22Rv1 (cell line): ENCODE measurements around the gene FANK1.

Experiments used
- CTCF ChIP-seq: fragments of 450-650 bp; IDR thresholded peaks from 2 replicates; pipeline ENCODE4 v1.5.1; 2017; ENCODE audit warnings: mild to moderate bottlenecking
- ZFX ChIP-seq: fragments of 450-650 bp; IDR thresholded peaks from 2 replicates; pipeline ENCODE4 v1.6.1; 2017; ENCODE audit warnings: antibody characterized with exemption, borderline replicate concordance

- TF ChIP-seq CTCF, result no peak
- TF ChIP-seq ZFX, result no peak
These were observed 110.5 kb downstream of the FANK1 start for GRCh38 chr10:126006906-126007305.
